ENCODE results near the gene PSMD4. TPM values are rescaled to one million over a fixed set of nuclear protein-coding genes. Genes with fewer than 3 reads are reported as not detected.

The PSMD4 gene
- total RNA-seq, 1 donor from 2014 or later, result 186 TPM

DNA sequence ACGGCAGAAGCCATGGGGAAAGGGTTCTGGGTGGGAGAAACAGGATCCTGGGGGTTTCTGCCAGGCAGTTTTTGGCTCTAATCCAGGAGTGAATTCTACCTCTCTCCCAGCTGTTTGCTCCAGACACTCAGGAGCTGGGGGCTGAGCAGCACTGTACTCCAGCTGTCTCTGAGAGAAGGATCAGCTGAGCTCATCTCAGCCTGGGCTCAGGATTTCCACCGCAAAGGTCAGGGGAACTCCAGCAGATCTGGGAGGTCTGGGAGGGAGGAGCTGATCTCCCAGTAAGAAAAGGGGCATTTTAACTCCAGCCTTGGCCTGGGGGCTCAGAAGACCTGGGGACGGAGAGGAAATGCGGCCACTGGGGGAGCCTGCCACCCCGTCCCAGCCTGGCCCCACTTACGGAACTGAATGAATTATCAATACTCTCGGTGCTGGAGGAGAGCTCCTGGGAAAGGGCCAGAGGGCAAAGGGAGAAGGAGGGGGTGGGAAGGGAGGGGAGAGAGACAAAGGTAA, 55.3 kb downstream of the PSMD4 start:
- H3K27ac Mint-ChIP-seq (ENCODE audit: unreplicated experiment), result no peak overlapping the region
- H3K4me1 Mint-ChIP-seq (ENCODE audit: unreplicated experiment), result peaks cover 29% of the 10 kb centered on the region
- TF ChIP-seq, protein P1, sequence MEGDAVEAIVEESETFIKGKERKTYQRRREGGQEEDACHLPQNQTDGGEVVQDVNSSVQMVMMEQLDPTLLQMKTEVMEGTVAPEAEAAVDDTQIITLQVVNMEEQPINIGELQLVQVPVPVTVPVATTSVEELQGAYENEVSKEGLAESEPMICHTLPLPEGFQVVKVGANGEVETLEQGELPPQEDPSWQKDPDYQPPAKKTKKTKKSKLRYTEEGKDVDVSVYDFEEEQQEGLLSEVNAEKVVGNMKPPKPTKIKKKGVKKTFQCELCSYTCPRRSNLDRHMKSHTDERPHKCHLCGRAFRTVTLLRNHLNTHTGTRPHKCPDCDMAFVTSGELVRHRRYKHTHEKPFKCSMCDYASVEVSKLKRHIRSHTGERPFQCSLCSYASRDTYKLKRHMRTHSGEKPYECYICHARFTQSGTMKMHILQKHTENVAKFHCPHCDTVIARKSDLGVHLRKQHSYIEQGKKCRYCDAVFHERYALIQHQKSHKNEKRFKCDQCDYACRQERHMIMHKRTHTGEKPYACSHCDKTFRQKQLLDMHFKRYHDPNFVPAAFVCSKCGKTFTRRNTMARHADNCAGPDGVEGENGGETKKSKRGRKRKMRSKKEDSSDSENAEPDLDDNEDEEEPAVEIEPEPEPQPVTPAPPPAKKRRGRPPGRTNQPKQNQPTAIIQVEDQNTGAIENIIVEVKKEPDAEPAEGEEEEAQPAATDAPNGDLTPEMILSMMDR (IDR thresholded peaks at IDR 0.05; ENCODE audit: unreplicated experiment), result no peak
- no peaks in the 10 kb centered on the region for H3K9me3 Mint-ChIP-seq (ENCODE audit: unreplicated experiment)
- no peak for DNase-seq (ENCODE audit: low spot score)
- no peak overlapping the region for H3K4me3 Mint-ChIP-seq (ENCODE audit: unreplicated experiment)
- H3K36me3 Mint-ChIP-seq (ENCODE audit: low read depth, unreplicated experiment), result peaks cover 66% of the 10 kb centered on the region
- H3K27me3 Mint-ChIP-seq (ENCODE audit: unreplicated experiment), result peaks cover 4% of the 10 kb centered on the region

DNA sequence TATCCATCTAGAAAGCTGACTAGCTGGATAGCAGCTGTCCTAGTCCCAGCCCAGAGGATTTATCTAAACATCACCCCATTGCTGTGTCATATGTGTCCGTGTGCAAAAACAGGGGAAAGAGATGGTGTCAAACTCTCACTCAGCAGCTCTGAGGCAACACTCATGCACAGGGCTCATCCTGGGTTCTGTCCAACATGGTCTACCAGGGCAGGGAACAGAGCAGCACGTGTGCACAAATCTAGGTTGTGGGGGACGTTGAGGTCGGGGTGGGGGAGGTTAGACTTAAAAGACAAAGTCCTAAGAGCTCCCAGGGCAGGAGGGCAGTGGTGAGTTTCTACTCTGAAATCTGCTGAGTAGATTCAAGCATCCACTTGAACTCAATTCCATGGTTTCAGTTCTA, 56.5 kb downstream of the PSMD4 start:
- H3K27me3 Mint-ChIP-seq (ENCODE audit: unreplicated experiment), result peaks cover 2% of the 10 kb centered on the region
- no peak for DNase-seq (ENCODE audit: low spot score)
- peaks cover 65% of the 10 kb centered on the region for H3K36me3 Mint-ChIP-seq (ENCODE audit: low read depth, unreplicated experiment)
- peak overlapping the region; percentile 15 for H3K27ac Mint-ChIP-seq (ENCODE audit: unreplicated experiment)
- peaks cover 29% of the 10 kb centered on the region for H3K4me1 Mint-ChIP-seq (ENCODE audit: unreplicated experiment)
- no peaks in the 10 kb centered on the region for H3K9me3 Mint-ChIP-seq (ENCODE audit: unreplicated experiment)
- TF ChIP-seq, protein P1 (IDR thresholded peaks at IDR 0.05; ENCODE audit: unreplicated experiment), result no peak
- no peak overlapping the region for H3K4me3 Mint-ChIP-seq (ENCODE audit: unreplicated experiment)

DNA sequence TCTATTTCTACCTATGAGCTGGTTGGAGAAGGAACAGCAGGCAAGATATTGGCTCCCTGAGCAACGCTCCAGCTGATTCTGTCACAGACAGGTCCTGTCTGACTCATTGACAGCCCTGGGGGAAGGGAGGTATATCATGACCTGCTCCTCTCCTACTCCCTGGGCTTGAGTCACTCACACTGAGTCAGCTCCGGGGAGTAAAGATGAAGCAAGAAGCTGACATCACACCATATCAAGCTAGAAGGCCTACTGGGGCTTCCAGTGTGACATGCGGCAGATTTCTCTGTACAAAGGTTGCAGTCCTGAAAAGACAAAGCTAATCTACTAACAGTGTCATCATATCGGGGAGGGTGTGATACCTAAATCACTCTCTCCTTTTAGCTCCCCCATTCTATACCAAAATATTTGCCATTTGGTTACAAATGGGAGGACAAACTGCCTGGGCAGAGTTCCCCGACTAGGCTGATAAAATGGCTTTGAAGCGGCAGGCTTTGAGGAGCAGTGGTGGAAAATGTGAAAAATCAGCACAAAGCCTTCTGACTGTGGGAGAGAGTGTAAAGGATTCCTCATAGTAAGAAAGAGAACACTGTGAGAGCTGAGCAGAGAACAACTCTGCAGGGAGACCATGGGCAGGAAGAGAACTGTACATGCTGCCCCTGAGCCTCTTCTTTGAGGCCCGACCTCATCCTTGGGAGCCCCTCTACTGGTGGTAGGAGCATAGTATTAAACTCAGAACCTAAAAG, 57.2 kb downstream of the PSMD4 start:
- no peak overlapping the region for H3K4me3 Mint-ChIP-seq (ENCODE audit: unreplicated experiment)
- peak overlapping the region; percentile 15 for H3K27ac Mint-ChIP-seq (ENCODE audit: unreplicated experiment)
- H3K9me3 Mint-ChIP-seq (ENCODE audit: unreplicated experiment), result no peaks in the 10 kb centered on the region
- peaks cover 2% of the 10 kb centered on the region for H3K27me3 Mint-ChIP-seq (ENCODE audit: unreplicated experiment)
- no peak for DNase-seq (ENCODE audit: low spot score)
- TF ChIP-seq, protein P1 (IDR thresholded peaks at IDR 0.05; ENCODE audit: unreplicated experiment), result no peak
- peaks cover 66% of the 10 kb centered on the region for H3K36me3 Mint-ChIP-seq (ENCODE audit: low read depth, unreplicated experiment)
- H3K4me1 Mint-ChIP-seq (ENCODE audit: unreplicated experiment), result peaks cover 29% of the 10 kb centered on the region

DNA sequence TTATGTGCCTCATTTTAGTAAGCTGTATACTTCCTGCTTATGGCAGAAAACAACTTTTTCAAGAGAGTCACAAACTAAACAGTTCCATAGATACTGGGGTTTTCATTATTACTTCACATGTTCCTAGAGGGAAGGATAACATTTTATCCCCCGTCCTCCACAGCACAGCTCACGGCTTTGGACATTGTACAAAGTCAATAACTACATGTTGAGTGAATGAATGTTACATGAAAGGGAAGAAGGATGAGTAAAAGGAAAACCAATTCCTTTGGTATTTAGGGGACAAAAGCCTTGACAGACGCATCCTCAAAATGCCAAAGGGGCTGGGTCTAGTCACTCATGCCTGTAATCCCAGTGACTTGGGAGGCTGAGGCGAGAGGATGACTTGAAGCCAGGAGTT, 57.9 kb downstream of the PSMD4 start:
- DNase-seq (ENCODE audit: low spot score), result no peak
- TF ChIP-seq, protein P1 (IDR thresholded peaks at IDR 0.05; ENCODE audit: unreplicated experiment), result no peak
- peaks cover 29% of the 10 kb centered on the region for H3K4me1 Mint-ChIP-seq (ENCODE audit: unreplicated experiment)

DNA sequence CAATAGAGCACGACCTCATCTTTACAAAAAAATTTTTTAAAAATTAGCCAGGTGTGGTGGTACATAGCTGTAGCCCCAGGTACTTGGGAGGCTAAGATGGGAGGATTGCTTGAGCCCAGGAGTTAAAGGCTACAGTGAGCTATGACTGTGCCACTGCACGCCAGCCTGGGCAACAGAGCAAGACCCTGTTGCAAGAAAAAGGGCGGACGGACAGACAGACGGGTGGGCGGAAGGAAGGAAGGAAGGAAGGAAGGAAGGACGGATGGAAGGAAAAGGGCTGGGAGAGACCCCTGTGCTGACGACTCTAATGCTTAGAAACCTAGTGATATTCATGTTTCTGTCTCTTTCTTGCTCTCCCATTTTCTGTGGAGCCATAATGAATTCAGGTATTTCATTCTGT, 58.3 kb downstream of the PSMD4 start:
- no peak overlapping the region for H3K27ac Mint-ChIP-seq (ENCODE audit: unreplicated experiment)
- no peak for DNase-seq (ENCODE audit: low spot score)
- TF ChIP-seq, protein P1 (IDR thresholded peaks at IDR 0.05; ENCODE audit: unreplicated experiment), result no peak

More for the DNA sequence above, 57.9 kb downstream of the PSMD4 start:
- Mint-ChIP-seq H3K36me3 (ENCODE audit: low read depth, unreplicated experiment) (peaks cover 60% of the 10 kb centered on the region), H3K9me3 (ENCODE audit: unreplicated experiment) (no peaks in the 10 kb centered on the region), H3K4me3 (ENCODE audit: unreplicated experiment) (peak overlapping the region; percentile 37), H3K27me3 (ENCODE audit: unreplicated experiment) (peaks cover 2% of the 10 kb centered on the region), H3K27ac (ENCODE audit: unreplicated experiment) (no peak overlapping the region)

More for the DNA sequence above, 58.3 kb downstream of the PSMD4 start:
- H3K9me3 Mint-ChIP-seq (ENCODE audit: unreplicated experiment), result no peaks in the 10 kb centered on the region
- peak overlapping the region; percentile 42 for H3K4me3 Mint-ChIP-seq (ENCODE audit: unreplicated experiment)
- peaks cover 62% of the 10 kb centered on the region for H3K36me3 Mint-ChIP-seq (ENCODE audit: low read depth, unreplicated experiment)
- peaks cover 2% of the 10 kb centered on the region for H3K27me3 Mint-ChIP-seq (ENCODE audit: unreplicated experiment)
- H3K4me1 Mint-ChIP-seq (ENCODE audit: unreplicated experiment), result peaks cover 29% of the 10 kb centered on the region

Measured in endothelial cell (in vitro differentiated cells).